HG02981 (cell line): ENCODE data around the gene GABRA4.

Experiments
- ATAC-seq: cut with Tn5 transposase; IDR thresholded peaks from one replicate; pipeline ENCODE4 v1.9.1; 2021; ENCODE audit warnings: mild to moderate bottlenecking, moderate library complexity; ENCODE audit not compliant: unreplicated experiment

The GABRA4 gene

GRCh38 chr4:46993075-46994006 is at the start of gene GABRA4:
Gene GABRA4 (minus strand): TSS chr4:46993581. CDS start chr4:46993424, 157 bp downstream.
- ATAC-seq: no peak

- no peak for ATAC-seq
Measured at GRCh38 chr4:47040828-47041227, 47.4 kb upstream of the GABRA4 start.

- no peak for ATAC-seq
Measured at GRCh38 chr4:47038263-47038662, 44.9 kb upstream of the GABRA4 start.

GRCh38 chr4:47032405-47033106 is 39.2 kb upstream of the GABRA4 start:
- ATAC-seq: peak; percentile 94

GRCh38 chr4:47031751-47032404 is 38.5 kb upstream of the GABRA4 start:
- ATAC-seq: no peak

DNA sequence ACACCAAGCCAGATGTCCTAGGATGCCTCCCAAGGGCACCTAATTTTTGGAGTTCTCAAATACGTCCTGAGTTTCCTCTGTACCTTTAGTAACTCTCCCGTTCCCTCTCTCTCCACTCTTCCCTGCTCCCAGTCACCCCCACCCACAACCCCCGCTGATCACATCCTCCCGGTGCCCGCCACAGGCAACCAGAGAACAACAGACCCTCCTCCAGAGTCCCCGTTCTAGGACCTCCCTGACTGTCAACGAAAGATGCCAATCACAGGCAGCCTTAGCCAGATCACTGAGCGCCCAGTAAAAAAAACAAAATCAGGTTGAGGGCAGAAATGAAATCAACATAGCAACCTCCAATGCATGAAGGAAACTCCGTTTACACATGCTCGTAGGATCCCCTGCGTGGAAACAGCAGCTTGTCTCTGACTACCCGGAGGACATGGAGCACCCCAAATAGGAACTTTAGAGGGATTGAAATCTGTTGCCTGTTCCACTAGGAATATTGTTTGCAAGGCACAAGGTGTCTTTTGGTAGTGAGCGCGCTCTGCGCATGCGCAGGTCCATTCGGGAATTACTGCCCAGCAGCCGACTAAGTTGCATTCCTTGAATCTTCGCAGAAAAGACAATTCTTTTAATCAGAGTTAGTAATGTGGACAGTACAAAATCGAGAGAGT is 37.8 kb upstream of the GABRA4 start, which contains the start of gene GABRB1:
TSS of gene GABRB1 (plus strand) at position 557 of the 668 bp plus-strand sequence.
- no peak for ATAC-seq

DNA sequence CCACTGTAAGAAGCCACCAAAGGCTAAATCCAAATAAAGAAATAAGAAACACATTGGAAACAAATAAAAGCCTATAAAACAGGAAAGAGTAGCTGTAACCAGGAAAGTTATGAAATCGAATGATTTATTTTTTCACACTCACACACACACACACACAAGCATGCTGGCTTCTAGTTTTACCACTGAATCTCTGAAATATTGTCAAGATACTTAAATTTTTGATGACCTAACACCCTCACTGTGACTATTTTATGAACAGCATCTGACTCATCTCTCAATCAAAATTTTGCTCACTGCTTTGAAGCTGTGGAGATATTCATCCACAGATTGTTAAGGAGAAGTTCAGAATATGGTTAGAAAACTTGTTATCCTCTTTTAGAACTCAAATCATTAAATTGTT is 24.1 kb upstream of the GABRA4 start:
- no peak for ATAC-seq

GRCh38 chr4:47017081-47017480 is 23.7 kb upstream of the GABRA4 start:
- no peak for ATAC-seq

DNA sequence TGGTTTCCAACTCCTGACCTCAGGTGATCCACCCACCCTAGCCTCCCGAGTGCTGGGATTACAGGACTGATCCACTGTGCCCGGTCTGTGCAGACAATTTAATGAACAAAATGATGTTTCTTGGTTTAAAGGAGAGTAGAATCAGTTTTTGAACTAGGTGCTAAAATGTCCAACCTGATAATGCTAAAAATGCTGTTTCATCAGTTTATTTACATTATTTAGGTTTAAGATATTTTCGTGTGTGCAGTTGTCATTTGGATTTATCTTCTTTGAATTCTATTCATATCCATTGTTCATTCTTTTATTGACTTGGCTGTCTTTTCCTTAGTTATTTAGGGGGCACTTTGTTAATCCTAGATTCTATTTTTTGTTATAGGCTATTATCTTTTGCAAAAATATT is 20.0 kb upstream of the GABRA4 start:
- ATAC-seq: no peak

DNA sequence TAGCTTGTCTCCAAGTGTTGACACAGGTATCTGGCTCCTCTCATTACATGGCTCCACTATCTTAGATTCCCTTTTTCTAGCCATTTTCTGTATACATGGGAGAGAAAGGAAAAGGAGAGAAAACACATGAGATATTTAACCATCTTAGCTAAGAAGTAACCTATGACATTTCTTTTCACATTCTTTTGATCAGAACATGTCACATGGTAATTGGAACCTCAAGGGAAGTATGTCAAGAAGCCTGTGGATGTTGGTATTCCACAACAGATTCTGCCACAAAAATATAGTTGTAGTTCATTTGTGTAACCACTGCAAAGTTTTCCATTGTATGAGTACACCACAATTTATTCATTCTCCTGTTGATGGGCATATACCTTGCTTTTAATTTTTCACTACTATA is 19.3 kb upstream of the GABRA4 start:
- ATAC-seq: no peak

- ATAC-seq: peak; percentile 89
Measured at GRCh38 chr4:47010912-47011446, 17.6 kb upstream of the GABRA4 start.

DNA sequence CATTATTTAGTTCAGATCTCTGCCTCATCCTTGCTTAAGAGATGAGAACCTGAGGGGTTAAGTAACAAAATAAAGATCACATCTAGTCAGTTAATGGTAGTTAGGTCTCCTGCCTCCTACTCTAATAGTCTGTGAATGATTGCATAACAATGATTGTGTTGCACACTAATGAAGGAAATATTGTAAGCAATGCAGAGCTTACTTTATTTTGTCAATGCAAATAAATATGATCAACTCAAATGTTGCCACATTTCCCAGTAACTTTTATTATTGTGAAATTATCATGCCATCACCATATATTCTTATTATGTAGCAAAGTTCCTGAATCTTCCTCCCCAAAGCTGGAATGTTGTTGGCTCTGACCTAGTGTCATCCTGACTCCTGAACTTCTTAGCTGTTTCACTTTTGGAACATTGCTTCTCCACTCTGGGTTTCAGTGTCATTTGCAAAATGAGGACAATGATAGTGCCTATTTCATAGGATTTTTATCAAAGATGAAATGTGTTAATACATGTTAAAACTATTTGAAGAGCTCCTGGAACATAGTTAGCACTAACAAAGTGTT is 17.0 kb upstream of the GABRA4 start:
- ATAC-seq: no peak

DNA sequence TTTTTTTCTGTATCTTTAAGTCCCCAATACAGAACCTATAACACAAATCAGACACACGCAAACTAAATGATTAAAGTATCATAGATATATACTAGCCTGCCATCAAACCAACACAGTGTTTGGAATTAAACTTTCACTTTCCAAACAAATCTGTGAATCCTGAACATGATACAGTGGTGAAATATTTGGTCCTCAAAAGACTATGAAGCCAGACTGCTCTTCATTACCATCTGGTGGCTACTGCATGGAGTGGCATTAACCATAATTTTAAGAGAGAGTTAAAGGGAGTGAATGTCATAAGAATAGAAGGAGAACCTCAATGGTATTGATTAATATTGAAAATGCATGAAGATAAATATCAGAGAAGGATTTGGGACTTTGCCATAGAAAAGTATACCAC is 9.2 kb upstream of the GABRA4 start:
- no peak for ATAC-seq

DNA sequence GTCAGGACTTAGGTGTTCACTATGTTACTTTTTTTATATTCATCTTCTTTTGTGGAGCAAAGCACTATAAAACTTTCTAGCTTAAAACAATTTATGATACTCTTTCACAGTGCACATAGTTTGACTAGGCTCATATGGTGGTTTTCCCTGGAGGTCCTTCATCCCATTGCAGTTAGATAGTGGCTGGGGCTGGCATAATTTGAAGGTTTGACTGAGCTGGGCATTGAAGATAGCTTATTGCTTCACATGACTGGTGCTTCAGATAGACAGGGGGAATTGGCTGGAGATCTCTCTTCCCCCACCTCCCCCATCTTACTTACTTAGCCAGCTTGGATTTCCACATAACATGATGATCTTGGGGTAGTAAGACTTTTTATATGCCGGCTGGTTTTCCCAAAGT is 7.0 kb upstream of the GABRA4 start:
- ATAC-seq: no peak

- ATAC-seq: no peak
Measured at GRCh38 chr4:46999566-46999965, 6.2 kb upstream of the GABRA4 start.

DNA sequence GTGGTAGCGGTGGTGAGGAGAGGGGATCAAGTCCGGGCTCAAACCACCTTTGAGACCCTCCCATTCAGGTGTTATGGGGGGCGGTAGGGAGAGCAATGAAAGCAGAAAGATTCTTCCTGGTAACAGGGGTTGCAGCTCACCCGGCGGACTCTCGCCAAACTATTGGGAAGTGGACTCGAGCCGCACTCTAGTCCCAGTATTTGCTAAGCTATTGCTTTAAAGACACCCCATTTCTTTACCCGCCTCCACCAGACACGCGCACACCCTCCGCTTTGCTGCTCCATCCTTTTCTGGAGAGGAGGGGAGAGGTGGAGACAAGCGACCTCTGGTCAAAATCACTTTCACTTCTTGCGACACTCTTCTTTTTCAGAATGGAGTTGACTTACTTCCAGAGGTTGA is 625 bp upstream of the GABRA4 start:
- ATAC-seq: no peak

GRCh38 chr4:46992338-46992737 is 1.0 kb downstream of the GABRA4 start:
- no peak for ATAC-seq

GRCh38 chr4:46986922-46987638 is 6.3 kb downstream of the GABRA4 start:
- no peak for ATAC-seq

- no peak for ATAC-seq
Measured at GRCh38 chr4:46984781-46985180, 8.6 kb downstream of the GABRA4 start.

- ATAC-seq: no peak
Measured at GRCh38 chr4:46980851-46981250, 12.5 kb downstream of the GABRA4 start.
